DND-41 (cell line): ENCODE results near the gene ADSS1.

Experiments used
- CTCF ChIP-seq: IDR thresholded peaks from 2 replicates; pipeline ENCODE4 v1.5.1; 2012; ENCODE audit warnings: borderline replicate concordance, low read length, moderate library complexity, mild to moderate bottlenecking; ENCODE audit not compliant: poor library complexity, severe bottlenecking; ENCODE audit errors: extremely low read depth
- EZH2 ChIP-seq: IDR thresholded peaks from 3 replicates; pipeline ENCODE4 v1.6.1; 2012; ENCODE audit warnings: borderline replicate concordance, low read depth, mild to moderate bottlenecking, moderate library complexity, low read length, inconsistent platforms; ENCODE audit not compliant: severe bottlenecking

- TF ChIP-seq CTCF (no peak), EZH2 (no peak)
These were observed 46.1 kb downstream of the ADSS1 start for GRCh38 chr14:104770072-104770579.
